Thyroid gland (tissue), 4 donors: Measurements from ENCODE around the gene GNG7.

Experiments used
- CTCF ChIP-seq, 6 experiments: fragments of 200-600 bp in 3 of 6; fragments of 450-650 bp in 3 of 6; sonication (generic) in 3 of 6; IDR thresholded peaks; one replicate each; pipeline ENCODE4 v1.5.1; 2016 to 2019; ENCODE audit warnings: antibody characterized with exemption in 6 of 6, mild to moderate bottlenecking in 2 of 6, inconsistent platforms in 1 of 6, moderate library complexity in 1 of 6
- POLR2A ChIP-seq, 2 donors: fragments of 450-650 bp; IDR thresholded peaks; one replicate each; pipeline ENCODE4 v1.6.1; 2017; ENCODE audit warnings: antibody characterized with exemption in 2 of 2, mild to moderate bottlenecking in 2 of 2, moderate library complexity in 1 of 2

- TF ChIP-seq CTCF (IDR thresholded peaks at IDR 0.05), result no peak
- no peak for TF ChIP-seq POLR2A (IDR thresholded peaks at IDR 0.05)
These were observed 205.3 kb downstream of the GNG7 start for GRCh38 chr19:2497186-2497585.
